GM18498 (cell line): ENCODE results near the gene TSNAX.
A peak's percentile ranks its signal among the peaks of the same experiment; 100 is the strongest.
"Not testable (repeated sequence)": the region's sequence is repeated elsewhere in the genome, so short reads cannot be mapped to it uniquely, and the experiment has no call there.

Source experiments
- ATAC-seq: cut with Tn5 transposase; IDR thresholded peaks from one replicate; pipeline ENCODE4 v1.9.1; 2021; ENCODE audit warnings: mild to moderate bottlenecking, moderate library complexity; ENCODE audit not compliant: unreplicated experiment

The TSNAX gene

GRCh38 chr1:231528172-231529029, at the start of gene TSNAX:
Gene TSNAX, plus strand, starts transcription at chr1:231528669. Its CDS starts 142 bp downstream, at chr1:231528811.
- ATAC-seq = peak; percentile 97

GRCh38 chr1:231478811-231479210, 49.7 kb upstream of the TSNAX start:
- no peak for ATAC-seq

- ATAC-seq = no peak
These were observed 48.5 kb upstream of the TSNAX start for GRCh38 chr1:231480008-231480407.

DNA sequence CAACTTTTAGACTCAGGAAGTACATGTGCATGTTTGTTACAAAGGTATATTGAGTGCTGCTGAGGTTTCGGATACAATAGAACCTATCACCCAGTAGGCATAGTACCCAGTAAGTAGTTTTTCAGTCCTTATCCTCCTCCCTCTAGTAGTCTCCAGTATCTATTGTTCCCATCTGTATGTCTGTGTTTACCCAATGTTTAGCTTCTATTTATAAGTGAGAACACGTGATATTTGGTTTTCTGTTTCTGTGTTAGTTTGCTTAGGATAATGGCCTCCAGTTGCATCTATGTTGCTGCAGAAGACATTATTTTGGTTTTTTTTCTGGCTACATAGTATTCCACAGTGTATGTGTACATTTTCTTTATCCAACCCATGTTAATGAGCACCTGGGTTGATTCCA, 47.2 kb upstream of the TSNAX start:
- no peak for ATAC-seq

DNA sequence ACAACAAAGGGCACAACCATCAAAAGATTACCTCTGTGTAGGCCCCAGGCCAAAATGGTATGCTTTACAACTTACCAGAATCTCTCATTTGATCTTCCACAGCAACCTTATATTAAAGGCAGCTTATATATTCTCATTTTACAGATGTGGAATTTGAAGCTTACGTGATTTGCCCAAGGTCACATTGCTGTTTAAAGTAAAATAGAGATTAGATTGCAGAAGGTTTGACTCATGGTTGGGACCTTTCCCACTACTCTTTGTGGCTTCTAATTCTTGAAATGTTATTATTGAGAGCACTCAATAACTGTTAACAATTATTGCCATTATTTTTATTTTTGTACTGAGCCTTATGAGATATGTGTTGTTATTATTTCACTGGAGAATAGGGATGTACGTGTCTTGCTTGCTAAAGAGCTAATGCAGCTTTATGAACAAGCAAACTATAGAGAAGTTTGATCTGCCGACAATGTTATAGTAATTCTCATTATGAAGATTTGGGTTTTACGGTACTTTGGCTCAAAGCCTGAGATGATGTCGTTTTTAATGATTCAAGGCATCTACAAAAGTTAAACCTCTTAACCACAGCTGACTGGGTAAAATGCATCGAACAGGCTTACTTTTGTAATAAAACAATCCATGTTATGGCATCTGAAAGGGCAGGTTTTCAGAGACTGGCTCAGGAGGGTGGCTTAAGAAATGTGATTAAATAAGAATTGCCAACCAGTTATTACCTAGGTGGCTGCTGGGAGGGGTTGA, 43.3 kb upstream of the TSNAX start:
- no peak for ATAC-seq

GRCh38 chr1:231487019-231487418, 41.5 kb upstream of the TSNAX start:
- no peak for ATAC-seq

- ATAC-seq = no peak
These were observed 40.6 kb upstream of the TSNAX start for GRCh38 chr1:231487910-231488309.

- no peak for ATAC-seq
These were observed 34.9 kb upstream of the TSNAX start for GRCh38 chr1:231493421-231494185.

- no peak for ATAC-seq
These were observed 33.9 kb upstream of the TSNAX start for GRCh38 chr1:231494439-231495110.

DNA sequence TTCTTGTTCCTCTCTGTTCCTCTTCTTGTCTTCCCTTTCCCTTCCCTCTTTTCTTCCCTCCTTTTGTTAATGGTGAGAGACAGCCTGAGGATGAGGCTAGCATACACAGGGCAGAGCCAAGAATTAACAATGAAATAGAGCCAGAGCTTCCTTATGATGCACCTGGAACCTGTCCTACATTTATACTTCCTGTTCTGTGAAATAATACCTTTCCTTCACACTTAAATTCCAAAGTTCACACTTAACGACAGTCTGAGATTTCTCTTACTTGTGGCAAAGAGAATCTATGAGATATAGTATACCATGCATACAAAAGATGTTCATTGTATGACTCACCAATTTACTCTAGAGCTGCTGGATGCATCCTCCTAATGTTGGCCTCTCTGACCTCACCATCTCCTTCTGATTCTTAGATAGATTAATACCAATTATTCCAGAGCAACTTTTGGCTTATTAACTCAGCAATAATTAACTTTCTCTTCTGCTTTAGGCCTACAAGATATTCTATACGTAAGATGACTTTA, 30.8 kb upstream of the TSNAX start:
- ATAC-seq = no peak

DNA sequence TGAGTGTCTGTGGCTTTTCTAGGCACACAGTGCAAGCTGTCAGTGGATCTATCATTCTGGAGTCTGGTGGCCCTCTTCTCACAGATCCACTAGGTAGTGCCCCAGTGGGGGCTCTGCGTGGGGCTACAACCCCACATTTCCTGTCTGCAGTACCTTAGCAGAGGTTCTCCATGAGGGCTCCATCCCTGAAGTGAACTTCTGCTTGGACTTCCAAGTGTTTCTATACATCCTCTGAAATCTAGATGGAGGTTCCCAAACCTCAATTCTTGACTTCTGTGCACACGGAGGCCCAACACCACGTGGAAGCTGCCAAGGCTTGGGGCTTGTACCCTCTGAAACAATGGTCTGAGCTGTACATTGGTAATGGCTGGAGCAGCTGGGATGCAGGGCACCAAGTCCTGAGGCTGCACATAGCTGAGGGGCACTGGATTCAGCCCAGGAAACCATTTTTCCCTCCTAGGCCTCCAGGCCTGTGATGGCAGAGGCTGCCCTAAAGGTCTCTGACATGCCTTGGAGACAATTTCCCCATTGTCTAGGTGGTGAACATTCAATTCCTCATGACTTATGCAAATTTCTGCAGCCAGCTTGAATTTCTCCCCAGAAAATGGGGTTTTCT, 29.2 kb upstream of the TSNAX start:
- no peak for ATAC-seq

DNA sequence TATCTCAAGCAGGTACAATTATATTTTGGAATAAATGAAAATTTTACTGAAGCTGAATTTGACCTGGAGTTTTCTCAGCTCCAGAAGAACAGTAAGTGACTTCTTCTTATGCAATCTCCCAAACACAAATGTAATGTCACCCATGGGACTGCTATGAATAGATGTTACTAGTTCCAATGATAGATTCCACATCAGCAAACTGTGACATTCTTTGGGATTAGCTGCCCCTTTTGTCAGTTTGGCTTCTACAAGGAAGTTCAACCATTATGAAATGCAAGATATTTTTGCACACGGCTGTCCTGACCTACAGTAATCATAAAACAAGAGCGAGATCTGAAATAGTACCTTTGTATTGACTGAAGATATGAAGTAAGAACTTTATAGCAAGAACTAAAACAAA, 27.8 kb upstream of the TSNAX start:
- no peak for ATAC-seq

DNA sequence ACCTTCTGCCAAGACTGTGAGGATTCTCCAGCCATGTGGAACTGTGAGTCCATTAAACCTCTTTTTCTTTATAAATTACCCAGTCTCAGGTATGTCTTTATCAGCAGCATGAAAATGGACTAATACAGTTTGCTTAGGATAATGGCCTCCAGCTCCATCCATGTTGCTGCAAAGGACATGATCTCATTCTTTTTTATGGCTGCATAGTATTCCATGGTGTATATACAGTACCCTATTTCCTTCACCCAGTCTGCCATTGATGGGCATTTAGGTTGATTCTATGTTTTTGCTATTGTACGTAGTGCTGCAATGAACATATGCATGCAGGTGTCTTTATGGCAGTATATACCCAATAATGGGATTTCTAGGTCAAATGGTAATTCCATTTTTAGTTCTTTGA, 25.3 kb upstream of the TSNAX start:
- not testable (repeated sequence) for ATAC-seq

GRCh38 chr1:231507476-231508355, 20.8 kb upstream of the TSNAX start:
- ATAC-seq = peak; percentile 56

GRCh38 chr1:231508497-231508896, 20.0 kb upstream of the TSNAX start:
- no peak for ATAC-seq

GRCh38 chr1:231508941-231509340, 19.5 kb upstream of the TSNAX start:
- ATAC-seq = no peak

DNA sequence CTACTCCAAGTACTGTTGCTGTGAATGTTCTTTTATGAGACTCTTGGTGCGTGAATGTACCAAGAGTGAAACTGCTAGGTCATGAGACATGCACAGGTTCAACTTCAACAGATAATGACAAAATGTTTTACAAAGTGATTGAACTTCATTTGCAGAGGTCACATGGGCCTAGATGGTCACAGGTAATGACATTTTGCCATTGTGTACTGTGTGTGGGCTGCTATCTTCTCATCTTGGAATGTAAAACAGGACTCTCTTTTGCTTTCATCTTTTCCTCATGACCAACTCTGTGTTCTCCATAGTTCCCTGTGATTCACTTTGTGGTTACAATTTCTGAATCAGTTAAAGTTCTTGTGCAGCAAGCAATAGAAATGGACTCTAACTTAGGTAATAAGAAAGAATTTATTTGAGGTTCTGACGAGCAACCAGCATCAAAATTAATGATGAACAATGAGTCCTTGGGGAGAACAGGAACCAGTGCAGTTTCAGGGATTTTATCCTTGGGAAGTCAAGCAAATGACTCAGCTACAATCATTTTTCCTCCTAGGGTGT, 16.2 kb upstream of the TSNAX start:
- ATAC-seq = no peak

DNA sequence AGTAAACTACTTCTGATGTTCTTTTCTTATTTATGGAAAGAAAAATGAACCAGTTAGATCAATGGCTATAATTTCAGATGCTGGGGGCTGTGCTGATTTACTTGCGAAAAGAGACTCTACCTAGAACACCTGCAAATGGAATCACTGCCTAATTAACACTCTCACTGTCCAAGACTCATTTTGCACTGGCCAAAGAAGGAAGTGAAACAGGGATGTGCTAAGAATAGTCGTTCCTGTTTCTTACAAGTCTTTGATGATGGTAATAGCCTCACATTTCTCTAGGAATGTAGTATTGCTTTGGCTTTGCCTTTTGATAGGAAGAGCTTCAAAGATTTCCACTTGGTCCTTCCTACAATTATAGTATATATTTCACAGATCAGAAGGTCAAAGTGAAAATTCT, 12.7 kb upstream of the TSNAX start:
- ATAC-seq = no peak

- no peak for ATAC-seq
These were observed 11.4 kb upstream of the TSNAX start for GRCh38 chr1:231517076-231517475.
